Endothelial cell (in vitro differentiated cells): ENCODE results near the gene OPN1MW3. TPM values are rescaled to one million over a fixed set of nuclear protein-coding genes. Genes with fewer than 3 reads are reported as not detected.
"Not testable (repeated sequence)": the region's sequence is repeated elsewhere in the genome, so short reads cannot be mapped to it uniquely, and the experiment has no call there.

ENCODE experiments used
- DNase-seq: peaks from one replicate; pipeline ENCODE4 v3.0.0; 2021; ENCODE audit warnings: low spot score
- H3K27ac Mint-ChIP-seq: one replicate; pipeline ENCODE4 v1.8.0; 2021; ENCODE audit warnings: mixed read lengths, inconsistent platforms; ENCODE audit not compliant: unreplicated experiment
- H3K27me3 Mint-ChIP-seq: one replicate; pipeline ENCODE4 v1.8.0; 2021; ENCODE audit warnings: mild to moderate bottlenecking, moderate library complexity, mixed read lengths, inconsistent platforms; ENCODE audit not compliant: unreplicated experiment
- H3K36me3 Mint-ChIP-seq: one replicate; pipeline ENCODE4 v1.8.0; 2021; ENCODE audit warnings: mild to moderate bottlenecking, low read depth, mixed read lengths, inconsistent platforms; ENCODE audit not compliant: unreplicated experiment
- H3K4me1 Mint-ChIP-seq: one replicate; pipeline ENCODE4 v1.8.0; 2021; ENCODE audit warnings: mild to moderate bottlenecking, mixed read lengths, inconsistent platforms; ENCODE audit not compliant: unreplicated experiment
- H3K4me3 Mint-ChIP-seq: one replicate; pipeline ENCODE4 v1.8.0; 2021; ENCODE audit warnings: mild to moderate bottlenecking, mixed read lengths, inconsistent platforms; ENCODE audit not compliant: unreplicated experiment
- H3K9me3 Mint-ChIP-seq: one replicate; pipeline ENCODE4 v1.8.0; 2021; ENCODE audit warnings: mixed read lengths, inconsistent platforms; ENCODE audit not compliant: unreplicated experiment
- long read RNA-seq: library from polyadenylated mRNA; unstranded; transcript quantifications from one replicate; pipeline ENCODE4 v2.0.0, GENCODE V29; 2020; ENCODE audit not compliant: unreplicated experiment
- total RNA-seq: library from RNA; stranded (reverse); fragmentation: NEBNext Ultra II Directional; extraction: Animal tissue kit (Norgen Biotek cat#: 25700); gene quantifications from one replicate; pipeline ENCODE4 v1.2.1, GENCODE V29; 2021; ENCODE audit not compliant: unreplicated experiment

Gene OPN1MW3
- total RNA-seq = not detected
- long read RNA-seq = 0 reads

- H3K27ac Mint-ChIP-seq, H3K9me3 Mint-ChIP-seq, DNase-seq, H3K4me1 Mint-ChIP-seq, H3K4me3 Mint-ChIP-seq, H3K36me3 Mint-ChIP-seq, H3K27me3 Mint-ChIP-seq: not testable (repeated sequence)
Observed at GRCh38 chrX:154257282-154257681, at the start of gene OPN1MW3. TSS of gene OPN1MW3 (plus strand) at chrX:154257582. CDS start at chrX:154257620, 38 bp downstream.

- not testable (repeated sequence) for DNase-seq, H3K27me3 Mint-ChIP-seq, H3K27ac Mint-ChIP-seq, H3K9me3 Mint-ChIP-seq, H3K4me3 Mint-ChIP-seq, H3K4me1 Mint-ChIP-seq, H3K36me3 Mint-ChIP-seq
Observed at GRCh38 chrX:154209670-154210418, 47.5 kb upstream of the OPN1MW3 start.

DNA sequence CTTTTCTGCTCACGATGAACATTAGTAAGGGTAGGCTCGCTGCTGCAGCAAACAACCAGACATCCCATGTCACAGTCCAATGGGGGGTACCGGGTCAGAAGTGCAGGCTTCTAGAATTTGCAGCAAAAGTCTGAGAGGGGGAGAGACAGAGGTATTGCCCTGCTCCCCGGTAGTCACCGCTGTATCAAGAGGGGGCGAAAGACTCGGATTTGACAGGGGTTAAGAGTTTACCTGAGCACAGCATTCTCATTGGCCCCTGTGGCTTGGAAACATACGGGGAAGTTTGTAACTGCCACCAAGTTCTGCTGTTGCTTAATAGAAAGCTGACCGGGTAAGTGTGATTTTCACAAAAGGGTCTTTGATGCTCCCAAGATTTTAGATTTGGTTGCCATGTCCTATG is 46.3 kb upstream of the OPN1MW3 start:
- H3K27ac Mint-ChIP-seq = not testable (repeated sequence)

DNA sequence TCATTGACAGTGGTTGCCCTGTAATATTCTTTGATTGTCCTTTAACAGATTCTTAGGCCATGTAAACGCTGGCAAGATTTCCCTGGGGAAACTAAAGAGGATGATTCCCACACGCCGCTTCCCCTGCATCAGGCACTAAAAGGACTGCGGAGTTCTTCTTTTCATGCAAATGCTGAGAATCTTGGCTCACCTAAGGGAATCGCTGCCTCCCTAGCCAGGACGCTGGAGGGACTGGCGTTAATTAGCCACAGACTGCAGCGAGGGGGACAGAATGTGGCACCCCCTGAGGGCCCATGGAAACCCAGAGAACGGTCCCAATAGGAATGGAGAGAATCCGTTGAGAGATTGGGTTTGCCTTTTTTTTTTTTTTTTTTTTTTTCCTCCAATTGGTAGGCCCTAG is 45.9 kb upstream of the OPN1MW3 start:
- H3K9me3 Mint-ChIP-seq, H3K27ac Mint-ChIP-seq, H3K36me3 Mint-ChIP-seq, H3K27me3 Mint-ChIP-seq, DNase-seq, H3K4me3 Mint-ChIP-seq, H3K4me1 Mint-ChIP-seq: not testable (repeated sequence)

More for the DNA sequence above, 46.3 kb upstream of the OPN1MW3 start:
- peak; percentile 0 for DNase-seq
- H3K4me3 Mint-ChIP-seq, H3K27me3 Mint-ChIP-seq, H3K36me3 Mint-ChIP-seq, H3K4me1 Mint-ChIP-seq, H3K9me3 Mint-ChIP-seq: not testable (repeated sequence)

- H3K4me3 Mint-ChIP-seq, DNase-seq, H3K9me3 Mint-ChIP-seq, H3K36me3 Mint-ChIP-seq, H3K4me1 Mint-ChIP-seq, H3K27ac Mint-ChIP-seq, H3K27me3 Mint-ChIP-seq: not testable (repeated sequence)
Observed at GRCh38 chrX:154219456-154219855, 37.9 kb upstream of the OPN1MW3 start, which contains the start of gene OPN1MW2. TSS of gene OPN1MW2 (plus strand) at chrX:154219756. CDS start at chrX:154219816, 60 bp downstream.

DNA sequence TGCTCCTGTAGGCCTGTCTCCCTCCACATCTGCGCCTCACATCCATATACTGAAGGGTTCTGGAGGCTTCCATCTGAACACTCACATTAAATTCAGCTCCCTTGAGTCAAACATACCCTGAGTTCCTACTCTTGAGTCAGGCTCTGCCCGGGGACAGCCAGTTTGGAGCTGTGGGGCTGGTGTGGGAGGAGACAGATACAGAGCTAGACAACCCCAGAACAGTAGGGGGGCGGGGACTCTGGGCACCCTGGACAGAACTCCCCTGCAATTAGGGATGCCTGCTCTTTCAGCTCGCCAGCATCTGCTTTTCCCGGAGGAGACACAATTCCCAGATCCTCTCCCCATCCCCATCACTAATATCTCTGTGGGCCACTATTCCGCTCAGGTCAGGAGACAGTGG is 32.1 kb upstream of the OPN1MW3 start:
- H3K36me3 Mint-ChIP-seq, H3K4me3 Mint-ChIP-seq, H3K27ac Mint-ChIP-seq, H3K9me3 Mint-ChIP-seq, DNase-seq, H3K27me3 Mint-ChIP-seq, H3K4me1 Mint-ChIP-seq: not testable (repeated sequence)

DNA sequence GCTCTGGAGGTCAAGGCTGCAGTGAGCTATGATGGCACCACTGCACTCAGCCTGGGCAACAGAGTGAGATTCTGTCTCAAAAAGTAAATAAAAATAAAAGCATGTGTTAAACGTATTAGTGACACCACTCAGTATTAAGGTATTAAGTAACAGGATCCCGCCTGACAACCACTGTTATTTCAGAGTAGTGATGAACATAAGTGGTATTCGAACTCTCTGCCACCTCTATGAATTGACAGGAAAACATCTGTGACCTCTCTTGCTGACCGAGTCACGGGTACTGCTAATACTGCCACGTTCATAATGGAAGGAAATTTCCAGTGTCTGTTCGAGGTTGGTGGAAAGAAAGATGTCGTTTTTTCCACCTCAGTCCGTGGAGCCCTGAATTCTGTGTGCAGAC is 30.7 kb upstream of the OPN1MW3 start:
- not testable (repeated sequence) for H3K9me3 Mint-ChIP-seq

DNA sequence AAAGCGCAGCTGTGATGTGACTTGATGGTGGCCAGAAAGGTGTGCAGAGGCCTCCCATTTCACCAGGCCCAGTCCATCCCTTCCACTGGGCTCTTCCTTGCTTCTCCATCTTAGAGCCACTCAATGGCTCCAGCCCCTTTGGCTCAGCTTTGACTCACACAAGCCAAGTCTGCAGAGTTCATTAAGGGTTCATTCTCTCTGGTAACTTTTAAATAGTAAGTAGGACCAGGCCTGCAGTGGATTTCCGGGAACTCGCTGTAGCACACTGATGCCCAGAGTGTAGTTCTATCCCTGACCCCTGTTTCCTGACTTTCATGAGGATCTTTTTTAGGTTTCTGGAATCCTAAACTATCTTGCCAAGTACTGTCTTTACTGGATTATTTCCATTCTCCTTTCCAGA is 25.9 kb upstream of the OPN1MW3 start:
- not testable (repeated sequence) for H3K27ac Mint-ChIP-seq, H3K4me1 Mint-ChIP-seq

More for the DNA sequence above, 30.7 kb upstream of the OPN1MW3 start:
- H3K4me3 Mint-ChIP-seq, H3K27me3 Mint-ChIP-seq, H3K4me1 Mint-ChIP-seq, H3K27ac Mint-ChIP-seq, DNase-seq, H3K36me3 Mint-ChIP-seq: not testable (repeated sequence)

GRCh38 chrX:154233620-154234019 is 23.8 kb upstream of the OPN1MW3 start:
- not testable (repeated sequence) for H3K9me3 Mint-ChIP-seq, H3K4me1 Mint-ChIP-seq, H3K4me3 Mint-ChIP-seq, H3K27me3 Mint-ChIP-seq, H3K36me3 Mint-ChIP-seq, H3K27ac Mint-ChIP-seq, DNase-seq

More for the DNA sequence above, 25.9 kb upstream of the OPN1MW3 start:
- not testable (repeated sequence) for DNase-seq, H3K36me3 Mint-ChIP-seq, H3K9me3 Mint-ChIP-seq, H3K4me3 Mint-ChIP-seq, H3K27me3 Mint-ChIP-seq

- H3K4me3 Mint-ChIP-seq, H3K9me3 Mint-ChIP-seq, H3K27ac Mint-ChIP-seq, H3K4me1 Mint-ChIP-seq, H3K36me3 Mint-ChIP-seq, H3K27me3 Mint-ChIP-seq, DNase-seq: not testable (repeated sequence)
Observed at GRCh38 chrX:154238939-154239559, 18.3 kb upstream of the OPN1MW3 start.

- H3K9me3 Mint-ChIP-seq = not testable (repeated sequence)
Observed at GRCh38 chrX:154239982-154240503, 17.3 kb upstream of the OPN1MW3 start.

More at GRCh38 chrX:154239982-154240503, 17.3 kb upstream of the OPN1MW3 start:
- H3K27me3 Mint-ChIP-seq, DNase-seq, H3K4me1 Mint-ChIP-seq, H3K27ac Mint-ChIP-seq, H3K4me3 Mint-ChIP-seq, H3K36me3 Mint-ChIP-seq: not testable (repeated sequence)
